HG02571 (cell line): ENCODE measurements around the gene ARHGAP19.
"Not testable (repeated sequence)": the region's sequence is repeated elsewhere in the genome, so short reads cannot be mapped to it uniquely, and the experiment has no call there.

Experiments used
- ATAC-seq: cut with Tn5 transposase; IDR thresholded peaks from one replicate; pipeline ENCODE4 v1.9.1; 2021; ENCODE audit warnings: mild to moderate bottlenecking, moderate library complexity; ENCODE audit not compliant: unreplicated experiment

The ARHGAP19 gene

DNA sequence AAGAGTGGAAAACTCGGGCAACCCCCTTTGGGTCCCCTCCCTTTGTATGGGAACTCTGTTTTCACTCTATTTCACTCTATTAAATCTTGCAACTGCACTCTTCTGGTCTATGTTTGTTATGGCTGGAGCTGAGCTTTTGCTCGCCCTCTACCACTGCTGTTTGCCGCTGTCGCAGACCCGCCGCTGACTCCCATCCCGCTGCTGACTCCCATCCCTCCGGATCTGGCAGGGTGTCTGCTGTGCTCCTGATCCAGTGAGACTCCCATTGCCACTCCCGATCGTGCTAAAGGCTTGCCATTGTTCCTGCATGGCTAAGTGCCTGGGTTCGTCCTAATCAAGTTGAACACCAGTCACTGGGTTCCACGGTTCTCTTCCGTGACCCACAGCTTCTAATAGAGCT, 2.4 kb downstream of the ARHGAP19 start:
- not testable (repeated sequence) for ATAC-seq

DNA sequence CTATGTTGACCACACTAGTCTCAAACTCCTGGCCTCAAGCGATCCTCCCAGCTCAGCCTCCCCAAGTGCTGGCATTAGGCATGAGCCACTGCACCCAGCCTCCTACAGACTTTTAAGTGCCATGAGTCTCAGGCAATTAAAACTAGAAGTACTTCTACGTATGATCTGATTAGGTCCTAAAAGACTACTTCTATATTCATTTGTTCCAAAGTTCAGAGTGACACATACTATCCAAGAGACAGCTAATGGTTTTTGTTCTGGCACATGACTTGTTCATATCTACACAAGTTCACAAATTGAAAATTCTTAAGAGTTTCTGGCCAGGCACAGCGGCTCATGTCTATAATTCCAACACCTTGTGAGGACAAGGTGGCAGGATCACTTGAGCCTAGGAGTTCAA, 11.7 kb downstream of the ARHGAP19 start:
- ATAC-seq, result no peak

DNA sequence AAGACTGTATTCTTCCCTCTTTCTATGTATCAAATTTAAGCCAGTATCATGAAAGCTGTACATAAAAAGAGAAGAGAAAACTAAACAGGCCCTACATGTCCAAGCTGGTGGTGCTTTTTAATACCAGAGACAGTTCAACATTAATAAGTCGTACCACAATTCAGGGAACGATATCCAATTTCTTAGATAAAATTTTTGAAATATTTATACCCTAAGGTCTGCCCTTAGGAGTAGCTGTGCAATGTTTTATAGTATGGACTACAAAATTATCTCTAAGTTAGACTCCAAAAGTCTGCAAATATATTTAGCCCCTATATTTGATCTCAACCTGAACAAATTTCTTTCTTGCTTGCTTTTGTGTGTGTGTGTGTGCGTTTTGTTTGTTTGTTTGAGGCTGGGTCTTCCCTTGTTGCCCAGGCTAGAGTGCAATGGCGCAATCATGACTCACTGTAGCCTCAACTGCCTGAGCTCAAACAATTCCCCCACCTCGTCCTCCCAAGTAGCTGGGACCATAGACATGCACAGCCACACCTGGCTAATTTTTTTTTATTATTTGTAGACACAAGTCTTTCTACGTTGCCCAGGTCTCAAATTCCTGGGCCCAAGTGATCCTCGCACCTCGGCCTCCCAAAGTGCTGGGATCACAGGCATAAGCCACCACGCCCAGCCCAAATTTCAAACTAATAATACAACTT, 13.2 kb downstream of the ARHGAP19 start:
- no peak for ATAC-seq

DNA sequence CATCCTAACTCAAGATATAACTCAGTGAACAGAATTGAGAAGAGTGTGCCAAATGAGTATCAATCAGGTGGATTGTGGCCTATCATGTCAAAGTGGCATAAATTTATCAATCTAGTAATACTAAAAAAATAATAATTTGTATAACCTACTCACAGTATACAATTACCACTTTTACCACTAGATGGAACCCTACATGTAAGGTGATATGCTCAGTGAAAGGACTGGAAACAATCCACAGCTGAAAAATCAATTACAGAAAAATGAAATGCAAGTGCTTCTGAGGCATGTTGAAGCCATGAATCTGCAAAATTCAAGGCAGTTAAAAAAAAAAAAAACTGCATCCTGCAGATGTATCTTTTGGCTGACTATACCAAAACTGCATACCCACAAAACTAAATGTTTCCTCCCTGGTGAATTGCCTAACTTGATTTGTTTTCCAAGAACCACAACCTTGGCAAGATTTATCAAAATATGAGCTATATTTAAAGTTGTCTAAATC, 13.9 kb downstream of the ARHGAP19 start:
- ATAC-seq, result no peak

DNA sequence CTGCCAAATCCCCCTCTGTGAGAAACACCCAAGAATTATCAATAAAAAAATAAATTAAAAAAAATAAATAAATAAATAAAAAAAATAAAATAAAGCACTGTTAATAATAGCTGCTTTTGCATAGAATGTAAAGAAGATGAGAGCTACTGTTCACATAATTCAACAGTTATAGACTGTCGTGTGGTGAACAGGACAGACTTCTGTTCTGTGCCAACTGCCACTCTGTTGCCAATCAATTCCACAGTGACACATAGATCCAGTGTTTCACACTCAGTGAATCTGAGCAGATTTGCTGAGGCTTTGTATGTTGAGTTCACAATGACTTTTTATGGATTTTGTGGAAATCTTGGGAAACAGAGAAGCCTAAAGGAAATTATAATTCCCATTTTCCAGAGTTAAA, 14.9 kb downstream of the ARHGAP19 start:
- ATAC-seq, result no peak

DNA sequence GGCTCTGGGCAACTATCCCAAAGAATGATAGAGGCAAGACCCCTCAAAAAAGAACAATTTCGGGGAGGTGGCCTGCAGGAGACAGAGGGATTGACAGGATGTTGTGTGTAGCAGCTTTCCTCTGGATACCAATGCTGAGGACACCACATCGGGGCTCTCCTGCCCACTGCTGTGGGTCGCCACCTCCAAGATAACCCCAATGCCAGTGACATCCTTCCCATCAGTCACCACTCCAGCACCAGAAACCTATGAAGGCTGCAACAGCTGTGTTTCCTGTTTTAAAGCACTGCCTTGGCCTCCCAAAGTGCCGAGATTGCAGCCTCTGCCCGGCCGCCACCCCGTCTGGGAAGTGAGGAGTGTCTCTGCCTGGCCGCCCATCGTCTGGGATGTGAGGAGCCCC, 17.6 kb downstream of the ARHGAP19 start:
- ATAC-seq, result no peak

DNA sequence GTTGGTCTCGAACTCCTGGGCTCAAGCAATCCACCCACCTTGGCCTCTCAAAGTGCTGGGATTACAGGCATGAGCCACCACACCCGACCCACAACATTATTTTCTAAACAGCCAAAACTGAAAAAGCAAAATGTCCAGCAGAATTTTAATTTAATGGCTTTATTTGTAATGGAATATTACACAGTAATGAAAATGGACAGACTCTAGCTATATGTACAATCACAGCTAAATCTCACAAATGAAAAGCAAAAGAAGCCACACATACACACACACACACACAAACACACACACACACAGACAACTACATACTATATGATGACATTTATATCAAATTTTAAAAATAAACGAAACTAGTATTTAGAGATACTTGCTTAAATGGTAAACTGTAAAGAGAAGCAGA, 18.7 kb downstream of the ARHGAP19 start:
- ATAC-seq, result no peak

DNA sequence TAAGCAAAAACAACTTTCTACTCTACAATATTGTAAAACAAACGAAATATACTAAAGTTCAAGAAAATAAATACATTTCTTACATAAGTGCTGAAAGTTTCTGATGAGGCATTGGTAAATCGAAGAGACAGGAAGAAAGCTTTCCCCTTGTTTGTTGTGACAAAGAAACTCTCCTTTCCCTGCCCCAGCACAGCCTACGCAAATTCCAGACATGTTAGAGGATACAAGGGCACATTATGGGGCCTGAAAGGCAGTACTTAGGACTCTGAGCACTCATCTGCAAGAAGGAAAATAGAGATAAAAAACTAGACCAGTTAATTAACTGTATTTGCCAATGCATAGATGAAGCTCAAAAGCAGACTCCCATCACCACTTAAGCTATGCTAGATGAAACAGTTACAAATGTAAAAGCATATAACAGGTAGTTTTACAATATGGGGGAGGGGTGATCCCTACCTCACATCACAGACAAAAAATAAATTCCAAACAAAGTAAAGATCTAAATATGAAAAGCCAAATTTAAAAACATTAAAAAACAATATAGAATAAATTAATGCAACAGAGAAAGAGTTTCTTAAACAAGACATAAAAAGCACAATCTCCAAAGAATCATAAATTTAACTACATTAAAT, 21.8 kb downstream of the ARHGAP19 start:
- ATAC-seq, result no peak

DNA sequence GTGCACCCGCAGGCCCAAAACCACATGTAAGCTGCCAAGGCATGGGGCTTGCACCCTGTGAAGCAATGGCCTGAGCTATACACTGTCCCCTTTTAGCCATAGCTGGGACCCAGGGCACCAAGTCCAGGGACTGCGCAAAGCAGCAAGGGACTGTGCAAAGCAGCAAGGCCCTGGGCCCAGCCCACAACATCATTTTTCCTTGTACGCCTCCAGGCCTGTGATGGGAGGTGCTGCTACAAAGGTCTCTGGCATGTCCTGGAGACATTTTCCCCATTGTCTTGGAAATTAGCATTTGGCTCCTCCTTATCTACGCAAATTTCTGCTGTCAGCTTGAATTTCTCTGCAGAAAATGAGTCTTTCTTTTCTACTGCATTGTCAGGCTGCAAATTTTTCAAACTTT, 24.8 kb downstream of the ARHGAP19 start:
- ATAC-seq, result no peak

DNA sequence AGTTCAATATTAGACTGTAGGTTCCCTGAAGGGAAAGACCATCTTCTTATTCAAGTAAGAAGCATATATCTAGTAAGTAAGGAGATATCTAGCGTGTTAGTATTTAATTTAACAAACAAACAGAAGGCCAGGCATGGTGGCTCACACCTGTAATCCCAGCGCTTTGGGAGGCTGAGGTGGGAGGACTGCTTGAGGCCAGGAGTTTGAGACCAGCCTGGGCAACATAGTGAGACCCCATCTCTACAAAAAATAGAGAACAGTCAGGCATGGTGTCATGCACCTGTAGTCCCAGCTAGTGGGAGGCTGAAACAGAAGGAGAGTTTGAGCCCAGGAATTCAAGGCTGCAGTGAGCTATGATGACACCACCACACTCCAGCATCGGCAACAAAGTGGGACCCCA, 27.3 kb downstream of the ARHGAP19 start:
- not testable (repeated sequence) for ATAC-seq

DNA sequence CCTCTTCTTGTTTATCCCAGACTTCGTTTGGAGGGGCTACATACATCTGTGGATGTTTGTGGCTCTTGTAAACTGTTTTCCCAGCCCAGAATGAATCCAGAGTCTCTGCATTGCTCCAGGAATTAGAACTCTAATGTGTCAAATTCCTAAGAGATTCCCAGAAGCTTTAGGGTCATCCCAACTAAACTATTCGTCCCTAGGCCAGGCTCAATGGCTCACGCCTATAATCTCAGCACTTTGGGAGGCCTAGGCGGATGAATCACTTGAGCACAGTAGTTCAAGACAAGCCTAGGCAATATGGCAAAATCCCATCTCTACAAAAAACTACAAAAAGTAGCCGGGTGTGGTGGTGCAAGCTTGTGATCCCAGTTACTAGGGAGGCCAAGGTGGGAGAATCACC, 28.5 kb downstream of the ARHGAP19 start:
- ATAC-seq, result no peak

DNA sequence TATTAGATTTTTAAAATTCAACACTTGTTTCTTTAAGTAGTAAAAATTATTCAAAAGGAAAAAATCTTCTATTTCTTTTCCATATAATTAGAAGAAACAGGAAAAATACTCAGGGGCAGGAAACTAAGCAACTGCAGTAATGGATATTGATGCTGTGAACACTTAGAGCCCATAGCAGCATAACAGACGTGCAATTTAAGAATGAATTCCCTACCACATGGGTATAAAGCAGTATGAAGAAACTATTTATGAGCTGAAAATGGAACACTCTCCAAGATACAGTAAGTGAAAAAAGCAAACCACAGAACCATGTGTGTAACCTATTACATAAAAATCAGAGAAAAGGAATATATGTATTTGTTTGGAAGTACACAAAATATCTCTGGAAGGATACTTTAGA, 30.8 kb downstream of the ARHGAP19 start:
- ATAC-seq, result no peak

DNA sequence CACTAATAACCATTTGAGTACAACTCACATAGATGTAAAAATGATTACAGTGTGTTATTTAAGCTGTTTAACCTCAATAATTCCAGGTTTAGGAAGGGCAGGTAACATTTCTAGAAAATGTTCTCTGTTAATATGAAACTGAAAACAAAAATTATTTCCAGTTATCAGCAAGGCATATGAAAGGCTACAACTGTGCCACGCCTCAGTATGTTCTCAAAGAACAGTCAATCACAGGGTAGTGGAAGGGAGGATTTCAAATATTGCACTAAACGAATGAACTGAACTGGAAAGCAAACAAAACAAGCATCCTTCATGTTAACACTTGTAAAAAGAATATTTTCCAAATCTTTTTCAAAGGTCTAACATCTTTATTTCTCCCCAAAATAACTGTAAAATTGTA, 31.3 kb downstream of the ARHGAP19 start:
- ATAC-seq, result no peak

DNA sequence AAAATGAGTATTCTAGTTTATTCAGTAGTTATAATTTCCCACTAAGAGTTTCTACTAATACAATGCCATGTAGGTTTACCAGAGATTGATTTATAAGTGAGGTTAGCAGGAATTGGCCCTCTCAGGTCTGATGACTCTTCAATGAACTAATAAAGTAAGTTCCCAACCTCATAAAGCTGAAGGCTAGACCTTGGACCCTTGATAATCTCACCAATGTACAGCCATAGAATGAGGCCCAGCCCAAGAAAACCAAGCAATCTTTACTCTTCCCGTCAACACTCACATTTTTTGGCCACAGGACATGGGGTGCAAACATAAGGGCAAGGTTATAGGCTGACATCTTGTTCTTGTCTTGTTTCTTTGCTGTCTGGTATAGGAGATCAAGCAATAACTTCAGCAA, 33.3 kb downstream of the ARHGAP19 start:
- no peak for ATAC-seq

DNA sequence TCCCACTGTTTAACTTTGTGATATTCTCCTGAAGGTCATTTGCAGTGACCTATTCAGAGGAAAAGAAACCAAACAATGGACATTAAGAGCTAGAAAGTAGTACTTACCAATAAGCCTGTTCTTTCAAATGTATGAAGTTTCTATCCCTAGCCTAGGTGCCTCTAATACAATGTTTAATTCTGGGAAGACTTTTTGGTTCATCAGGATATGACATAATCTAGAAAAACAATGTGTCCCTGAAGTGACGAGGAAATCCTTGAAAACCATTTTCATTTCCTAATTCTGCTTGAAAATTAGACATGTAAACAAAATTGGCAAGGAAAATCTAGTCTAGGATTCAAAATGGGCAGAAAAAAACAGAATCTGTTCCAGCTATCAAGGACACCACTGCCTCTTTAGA, 36.1 kb downstream of the ARHGAP19 start:
- ATAC-seq, result no peak

DNA sequence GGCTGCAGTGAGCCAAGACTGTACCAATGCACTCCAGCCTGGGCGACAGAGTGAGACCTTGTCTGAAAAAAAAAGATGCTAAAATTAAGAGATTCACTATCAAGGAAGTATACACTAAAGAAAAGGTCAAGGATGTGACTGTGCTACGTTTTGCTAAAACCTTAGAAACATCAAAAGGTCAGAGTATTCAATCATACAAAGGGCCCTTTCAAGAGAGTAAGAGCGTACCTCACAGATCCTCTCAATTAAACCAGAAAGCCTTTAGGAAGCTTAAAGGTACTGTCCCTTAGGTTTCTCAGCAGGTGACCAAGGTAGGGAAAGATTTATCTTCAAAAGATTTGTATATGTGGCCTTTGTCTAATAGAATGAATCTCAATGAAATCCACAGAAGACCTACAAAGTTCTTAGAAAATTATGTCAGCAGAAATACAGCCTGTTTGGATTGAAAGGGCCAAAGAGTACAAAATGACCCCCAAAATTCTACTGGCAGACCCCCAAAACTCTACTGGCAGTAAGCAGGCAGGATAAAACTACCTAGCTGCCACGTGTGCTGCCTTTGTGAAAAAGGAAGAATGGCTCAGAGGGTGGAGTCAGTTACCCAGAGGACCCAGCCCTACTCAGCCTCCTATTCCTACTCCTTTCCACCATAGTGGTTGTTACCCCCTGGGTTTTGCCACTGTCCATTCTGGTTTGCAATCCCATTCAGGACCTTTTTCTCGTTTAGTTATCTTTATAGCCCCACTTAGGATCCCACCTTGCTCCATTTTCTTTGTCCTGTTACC, 36.7 kb downstream of the ARHGAP19 start:
- ATAC-seq, result no peak

DNA sequence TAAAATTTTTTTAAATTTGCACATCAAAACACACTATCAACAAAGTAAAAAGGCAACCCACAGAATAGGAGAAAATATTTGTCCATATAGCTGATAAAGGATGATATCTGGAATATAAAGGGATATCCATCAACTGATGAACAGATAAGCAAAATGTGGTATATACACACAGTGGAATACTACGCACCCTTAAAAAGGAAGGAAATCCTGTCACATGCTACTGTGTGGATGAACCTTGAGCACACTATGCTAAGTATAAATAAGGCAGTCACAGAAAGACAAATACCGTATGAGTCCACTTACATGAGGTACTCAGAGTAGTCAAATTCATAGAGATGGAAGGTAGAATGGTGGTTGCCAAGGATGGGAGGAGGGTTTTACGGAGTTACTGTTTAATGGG, 37.7 kb downstream of the ARHGAP19 start:
- ATAC-seq, result no peak

DNA sequence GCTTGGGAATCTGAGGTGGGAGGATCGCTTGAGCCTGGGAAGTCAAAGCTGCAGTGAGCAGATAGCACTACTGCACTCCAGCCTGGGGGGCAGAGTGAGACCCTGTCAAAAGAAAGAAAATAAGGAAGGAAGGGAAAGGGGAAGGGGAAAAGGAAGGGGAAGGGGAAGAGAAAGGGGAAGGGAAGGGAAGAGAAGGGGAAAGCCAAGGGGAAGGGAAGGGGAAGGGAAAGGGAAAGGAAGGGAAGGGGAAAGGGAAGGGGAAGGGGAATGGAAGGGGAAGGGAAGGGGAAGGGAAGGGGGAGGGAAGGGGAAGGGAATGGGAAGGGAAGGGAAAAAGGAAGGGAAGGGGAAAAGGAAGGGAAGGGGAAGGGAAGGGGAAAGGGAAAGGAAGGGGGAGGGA, 41.5 kb downstream of the ARHGAP19 start:
- ATAC-seq, result no peak

DNA sequence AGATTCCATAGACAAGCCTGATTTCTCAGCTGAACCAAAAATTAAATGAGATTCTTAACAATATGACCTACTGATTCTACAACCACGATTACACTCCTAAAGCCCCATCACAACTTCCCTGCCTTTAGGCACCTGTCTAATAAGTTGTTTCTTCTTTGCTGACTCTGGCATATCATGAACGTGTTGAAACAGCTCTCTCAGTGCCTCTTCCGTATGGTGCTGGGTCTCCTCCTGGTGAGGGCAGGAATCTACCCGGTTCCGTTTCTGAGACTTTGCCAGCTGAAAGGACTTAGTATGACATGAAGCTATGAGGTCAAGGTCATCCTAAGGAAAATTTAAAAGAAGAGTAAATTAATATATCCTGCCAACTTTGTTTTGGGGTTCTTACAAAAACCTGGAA, 48.6 kb downstream of the ARHGAP19 start:
- no peak for ATAC-seq

DNA sequence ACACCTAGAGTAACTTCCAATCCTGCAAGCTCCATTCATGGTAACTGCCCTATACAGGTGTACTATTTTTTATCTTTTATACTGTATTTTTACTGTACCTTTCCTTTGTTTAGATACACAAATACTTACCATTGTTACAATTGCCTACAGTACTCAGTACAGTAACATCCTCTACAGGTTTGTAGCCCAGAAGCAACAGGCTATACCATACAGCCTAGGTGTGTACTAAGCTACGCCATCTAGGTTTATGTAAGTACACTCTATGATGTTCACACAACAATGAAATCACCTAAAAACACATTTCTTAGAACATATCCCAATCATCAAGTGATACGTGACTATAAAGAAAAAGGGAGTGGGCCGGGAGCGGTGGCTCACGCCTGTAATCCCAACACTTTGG, 53.6 kb downstream of the ARHGAP19 start:
- ATAC-seq, result no peak

DNA sequence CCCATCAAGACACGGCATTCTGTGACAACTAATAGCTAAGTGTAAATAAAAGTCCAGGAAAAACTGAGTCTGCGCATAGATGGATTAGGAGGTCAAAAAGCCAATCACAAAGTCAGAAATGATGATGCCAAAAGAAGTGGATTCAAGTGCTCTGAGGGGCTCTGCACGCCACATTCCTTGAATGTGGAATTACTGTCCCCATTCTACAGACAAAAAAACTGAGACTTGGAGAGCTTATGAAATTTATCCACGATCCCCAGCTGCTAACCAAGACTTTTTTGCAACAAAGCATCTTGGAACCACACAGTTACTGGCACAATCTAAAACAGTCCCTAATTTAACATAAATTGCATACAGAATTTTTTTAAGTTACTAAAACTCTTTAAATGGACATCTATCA, 57.1 kb downstream of the ARHGAP19 start:
- no peak for ATAC-seq

DNA sequence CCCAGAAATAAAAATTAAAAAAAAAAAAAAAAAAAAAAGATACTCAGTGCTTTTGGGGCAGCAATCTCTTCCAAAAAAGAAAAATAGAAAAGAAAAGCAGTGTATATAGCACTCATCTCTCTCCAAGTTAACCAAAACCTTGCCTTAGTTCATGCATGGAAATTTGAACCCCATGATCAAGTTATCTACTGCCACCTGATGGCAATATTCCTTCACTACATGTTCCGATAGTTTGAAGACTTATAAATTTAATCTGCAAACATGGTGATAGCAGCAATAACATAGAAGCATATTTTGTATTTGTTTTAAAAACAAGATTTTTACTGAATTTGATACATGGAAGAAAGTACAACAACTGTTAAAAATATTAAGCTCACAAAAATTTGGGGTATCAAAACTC, 58.0 kb downstream of the ARHGAP19 start:
- no peak for ATAC-seq
